ENCODE data around the gene TENM4. TPM values are rescaled to one million over a fixed set of nuclear protein-coding genes. Genes with fewer than 3 reads are reported as not detected.

Gene TENM4
- total RNA-seq, 2 experiments from 2014 or later = not detected

- Mint-ChIP-seq H3K27me3 (peaks cover 2% of the 10 kb centered on the region), H3K36me3 (no peaks in the 10 kb centered on the region), H3K27ac (no peak overlapping the region), H3K9me3 (no peaks in the 10 kb centered on the region), H3K4me1 (no peaks in the 10 kb centered on the region), H3K4me3 (no peak overlapping the region)
- ATAC-seq (ENCODE audit: low read depth) = no peak
- POLR2A ChIA-PET = no interaction called here
- DNase-seq = no peak
Observed at GRCh38 chr11:79212741-79213190, 228.1 kb downstream of the TENM4 start.

DNA sequence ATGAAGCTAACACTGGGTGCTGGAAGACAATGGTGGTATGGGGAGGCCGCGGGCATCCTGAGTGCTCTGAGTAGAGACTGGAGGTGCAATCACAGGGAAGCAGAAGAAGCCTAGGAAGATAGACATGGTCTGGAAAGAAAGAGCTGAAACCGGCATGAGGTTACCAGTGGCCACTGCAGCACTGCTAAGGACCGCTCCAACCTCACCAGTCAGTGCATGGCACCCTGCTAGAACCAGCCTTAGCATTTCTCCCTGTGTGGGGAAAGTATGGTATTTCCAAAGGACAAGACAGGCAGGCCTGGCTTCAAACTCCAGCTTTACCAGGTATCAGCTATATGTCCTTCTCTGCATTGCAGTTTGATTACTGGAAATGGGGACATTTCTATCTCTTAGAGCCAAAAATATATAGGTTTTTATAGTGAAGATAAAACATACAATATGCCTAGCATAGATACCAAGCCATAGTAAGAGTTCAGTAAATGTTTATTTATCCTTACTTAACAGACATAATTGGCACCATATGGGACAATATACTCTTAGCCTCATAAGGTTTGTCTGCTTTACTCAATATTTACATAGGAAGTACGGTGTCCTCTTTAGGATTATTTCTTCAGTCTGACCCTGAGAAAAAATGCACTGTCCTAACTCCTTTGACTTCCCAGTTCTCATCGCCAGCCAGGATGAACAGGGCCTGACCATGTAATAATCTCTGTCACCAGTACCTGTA lies 231.1 kb downstream of the TENM4 start:
- POLR2A ChIA-PET = no interaction called here
- H3K27ac Mint-ChIP-seq = no peak overlapping the region
- no peak for ATAC-seq (ENCODE audit: low read depth)

DNA sequence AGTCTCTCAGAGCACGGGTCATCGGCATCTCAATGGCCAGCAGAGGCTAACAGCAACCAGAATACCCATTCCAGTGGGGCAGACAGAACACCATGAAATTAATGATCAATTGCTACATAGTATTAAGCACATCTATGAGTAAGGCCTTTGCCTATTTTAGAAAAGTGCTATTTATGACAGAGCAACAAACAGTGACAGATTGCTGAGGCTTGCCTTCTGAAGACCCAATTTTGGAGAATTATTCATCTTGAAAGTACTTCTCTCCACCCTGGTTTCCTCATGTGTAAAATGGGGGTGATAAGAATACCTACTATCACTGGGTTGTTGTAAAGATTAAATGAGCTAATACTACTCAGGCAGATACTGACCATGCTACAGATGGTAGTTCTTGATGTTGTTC lies 232.7 kb downstream of the TENM4 start:
- H3K9me3 Mint-ChIP-seq = no peaks in the 10 kb centered on the region
- POLR2A ChIA-PET = no interaction called here
- no peak for ATAC-seq (ENCODE audit: low read depth)

More for the DNA sequence above, 231.1 kb downstream of the TENM4 start:
- no peaks in the 10 kb centered on the region for H3K36me3 Mint-ChIP-seq
- DNase-seq = no peak
- H3K9me3 Mint-ChIP-seq = no peaks in the 10 kb centered on the region
- no peak overlapping the region for H3K4me3 Mint-ChIP-seq
- H3K27me3 Mint-ChIP-seq = peaks cover 2% of the 10 kb centered on the region
- H3K4me1 Mint-ChIP-seq = no peaks in the 10 kb centered on the region

DNA sequence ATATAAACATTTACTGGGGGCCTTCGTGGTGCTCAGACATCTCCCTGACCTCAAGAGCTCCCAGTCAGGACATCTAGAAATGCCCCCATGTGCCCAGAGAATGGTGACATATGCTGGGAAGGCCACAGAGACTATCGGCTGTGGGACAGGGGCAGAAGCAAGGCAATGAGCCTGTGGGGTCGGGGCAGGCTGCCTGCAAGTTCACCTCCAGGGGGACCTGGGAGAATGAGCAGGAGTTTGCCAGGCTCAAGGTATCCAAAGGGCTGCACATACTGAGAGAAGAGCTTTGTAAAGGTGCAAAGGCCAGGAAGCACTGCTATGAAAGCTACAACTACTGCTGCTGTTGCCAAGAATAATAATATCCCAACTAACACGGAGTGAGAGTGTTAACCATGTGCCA lies 233.9 kb downstream of the TENM4 start:
- no peak for ATAC-seq (ENCODE audit: low read depth)
- no peaks in the 10 kb centered on the region for H3K4me1 Mint-ChIP-seq
- POLR2A ChIA-PET = no interaction called here
- peaks cover 2% of the 10 kb centered on the region for H3K27me3 Mint-ChIP-seq
- H3K9me3 Mint-ChIP-seq = no peaks in the 10 kb centered on the region
- no peak for DNase-seq
- H3K27ac Mint-ChIP-seq = no peak overlapping the region
- no peak overlapping the region for H3K4me3 Mint-ChIP-seq
- no peaks in the 10 kb centered on the region for H3K36me3 Mint-ChIP-seq

More for the DNA sequence above, 232.7 kb downstream of the TENM4 start:
- peaks cover 4% of the 10 kb centered on the region for H3K27me3 Mint-ChIP-seq
- H3K4me3 Mint-ChIP-seq = no peak overlapping the region
- no peak for DNase-seq
- H3K4me1 Mint-ChIP-seq = no peaks in the 10 kb centered on the region
- H3K36me3 Mint-ChIP-seq = no peaks in the 10 kb centered on the region
- no peak overlapping the region for H3K27ac Mint-ChIP-seq

GRCh38 chr11:79205786-79206185 lies 235.0 kb downstream of the TENM4 start:
- Mint-ChIP-seq H3K36me3 (no peaks in the 10 kb centered on the region), H3K9me3 (no peaks in the 10 kb centered on the region)
- ATAC-seq (ENCODE audit: low read depth) = no peak

DNA sequence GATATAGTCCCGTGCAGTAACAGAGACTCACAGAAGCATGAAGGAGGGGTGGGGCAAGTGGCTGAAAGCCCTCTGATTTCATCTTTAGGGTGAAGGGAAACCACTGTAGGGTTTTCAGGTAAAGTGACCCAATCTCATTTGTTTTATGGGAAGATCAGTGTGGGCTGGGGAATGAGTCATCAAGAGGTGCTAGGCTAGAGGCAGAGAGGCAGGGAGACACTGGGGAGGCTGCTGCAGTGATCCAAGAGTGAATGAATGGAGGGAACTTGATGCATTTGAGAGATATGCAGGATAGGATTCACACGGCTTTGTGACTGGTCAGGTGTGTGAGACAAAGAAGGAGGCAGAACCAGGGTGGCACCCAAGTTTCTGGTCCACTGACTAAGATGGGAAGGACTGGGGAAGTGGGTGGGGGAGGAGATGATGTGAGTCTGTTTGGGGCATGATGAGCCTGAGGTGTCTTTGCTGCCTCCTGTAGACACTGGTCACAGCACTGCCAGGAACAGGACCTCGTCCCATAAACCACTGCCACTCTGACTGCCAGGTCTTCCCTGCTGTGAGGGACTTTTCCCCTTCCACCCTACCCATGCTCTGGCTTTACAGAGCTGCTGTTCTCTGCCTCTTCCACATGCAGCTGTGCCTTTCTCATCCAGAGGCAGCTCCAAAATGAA lies 239.0 kb downstream of the TENM4 start:
- Mint-ChIP-seq H3K27me3 (peaks cover 2% of the 10 kb centered on the region), H3K27ac (no peak overlapping the region)
- ATAC-seq (ENCODE audit: low read depth) = no peak

More at GRCh38 chr11:79205786-79206185, 235.0 kb downstream of the TENM4 start:
- Mint-ChIP-seq H3K27me3 (peaks cover 2% of the 10 kb centered on the region), H3K4me1 (no peaks in the 10 kb centered on the region), H3K4me3 (no peak overlapping the region), H3K27ac (no peak overlapping the region)
- DNase-seq = no peak
- POLR2A ChIA-PET = no interaction called here

DNA sequence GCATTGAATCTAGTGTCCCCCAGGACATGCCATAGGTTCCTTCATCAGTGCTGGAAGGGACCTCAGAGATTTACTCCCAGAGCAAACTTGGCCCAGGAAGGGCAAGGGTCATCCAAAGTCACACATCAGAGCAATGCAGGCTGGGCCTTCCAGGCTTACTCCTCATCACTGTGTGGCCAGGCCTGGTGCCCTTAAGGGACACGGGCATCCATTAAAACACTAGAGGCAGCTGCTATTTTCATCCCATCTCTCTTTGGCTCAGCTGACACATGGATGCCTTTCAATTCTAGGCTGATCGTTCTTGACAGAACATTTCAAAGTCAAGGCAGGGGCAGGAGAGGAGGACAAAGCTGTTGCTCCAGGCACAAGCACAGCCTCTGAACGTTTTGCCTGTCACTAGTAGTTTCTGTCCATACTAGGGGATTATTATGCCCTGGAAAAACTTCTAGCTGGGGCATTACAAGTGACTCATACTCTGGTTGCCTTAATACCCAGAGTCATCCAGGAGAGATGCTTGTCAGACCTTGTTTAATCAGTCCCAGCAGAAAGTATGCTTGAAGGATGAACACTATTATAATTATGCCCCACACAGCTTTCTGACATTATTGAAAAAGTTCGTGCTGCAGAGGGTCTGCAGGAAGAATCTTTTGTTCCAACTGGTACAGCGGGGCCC lies 240.3 kb downstream of the TENM4 start:
- H3K36me3 Mint-ChIP-seq = no peaks in the 10 kb centered on the region
- H3K27me3 Mint-ChIP-seq = peaks cover 2% of the 10 kb centered on the region
- ATAC-seq (ENCODE audit: low read depth) (no peak), DNase-seq (no peak)
- no peak overlapping the region for H3K4me3 Mint-ChIP-seq
- no peaks in the 10 kb centered on the region for H3K4me1 Mint-ChIP-seq
- no peak overlapping the region for H3K27ac Mint-ChIP-seq
- POLR2A ChIA-PET = no interaction called here
- no peaks in the 10 kb centered on the region for H3K9me3 Mint-ChIP-seq

More for the DNA sequence above, 239.0 kb downstream of the TENM4 start:
- no peak overlapping the region for H3K4me3 Mint-ChIP-seq
- H3K9me3 Mint-ChIP-seq = no peaks in the 10 kb centered on the region
- no peaks in the 10 kb centered on the region for H3K36me3 Mint-ChIP-seq
- H3K4me1 Mint-ChIP-seq = no peaks in the 10 kb centered on the region
- no peak for DNase-seq
- POLR2A ChIA-PET = no interaction called here

DNA sequence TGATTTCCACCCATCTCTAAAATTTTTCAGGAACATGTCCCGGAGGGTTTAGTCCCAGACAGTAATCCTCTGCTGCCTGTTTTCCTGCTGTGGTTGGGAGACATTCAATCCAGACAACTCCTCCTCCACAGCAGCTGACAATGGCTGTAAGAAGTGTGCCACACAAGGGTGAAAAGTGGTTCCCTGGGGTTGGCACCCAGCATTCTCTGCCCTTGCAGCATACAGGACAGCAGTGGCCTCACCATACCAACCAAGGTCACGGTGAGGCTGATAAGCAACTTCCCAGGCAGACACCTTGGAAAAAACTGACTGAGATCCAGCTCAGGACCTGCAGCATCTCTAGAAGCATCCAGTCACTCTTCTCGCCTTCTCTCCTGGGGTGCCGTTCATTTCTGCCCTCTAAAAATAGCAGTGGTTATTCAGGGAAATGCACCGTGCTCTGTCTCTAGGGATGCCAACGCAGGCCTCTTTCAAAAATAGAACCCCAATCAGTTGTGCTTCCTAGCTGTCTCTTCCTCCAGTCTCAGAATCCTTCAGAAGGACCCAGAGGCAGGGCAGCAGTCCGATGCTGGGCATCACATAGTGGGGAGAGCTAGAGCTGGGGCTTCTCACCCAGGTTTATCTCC lies 241.0 kb downstream of the TENM4 start:
- DNase-seq = no peak
- POLR2A ChIA-PET = no interaction called here
- peaks cover 2% of the 10 kb centered on the region for H3K27me3 Mint-ChIP-seq

GRCh38 chr11:79198898-79199250 lies 242.0 kb downstream of the TENM4 start:
- ATAC-seq (ENCODE audit: low read depth) = no peak
- no peaks in the 10 kb centered on the region for H3K9me3 Mint-ChIP-seq
- DNase-seq = no peak
- H3K4me1 Mint-ChIP-seq = no peaks in the 10 kb centered on the region
- no peak overlapping the region for H3K27ac Mint-ChIP-seq
- peaks cover 2% of the 10 kb centered on the region for H3K27me3 Mint-ChIP-seq
- H3K36me3 Mint-ChIP-seq = no peaks in the 10 kb centered on the region
- H3K4me3 Mint-ChIP-seq = no peak overlapping the region
- POLR2A ChIA-PET = no interaction called here

More for the DNA sequence above, 241.0 kb downstream of the TENM4 start:
- H3K4me3 Mint-ChIP-seq = no peak overlapping the region
- no peak overlapping the region for H3K27ac Mint-ChIP-seq
- H3K36me3 Mint-ChIP-seq = no peaks in the 10 kb centered on the region
- no peaks in the 10 kb centered on the region for H3K9me3 Mint-ChIP-seq
- H3K4me1 Mint-ChIP-seq = no peaks in the 10 kb centered on the region
- ATAC-seq (ENCODE audit: low read depth) = no peak

DNA sequence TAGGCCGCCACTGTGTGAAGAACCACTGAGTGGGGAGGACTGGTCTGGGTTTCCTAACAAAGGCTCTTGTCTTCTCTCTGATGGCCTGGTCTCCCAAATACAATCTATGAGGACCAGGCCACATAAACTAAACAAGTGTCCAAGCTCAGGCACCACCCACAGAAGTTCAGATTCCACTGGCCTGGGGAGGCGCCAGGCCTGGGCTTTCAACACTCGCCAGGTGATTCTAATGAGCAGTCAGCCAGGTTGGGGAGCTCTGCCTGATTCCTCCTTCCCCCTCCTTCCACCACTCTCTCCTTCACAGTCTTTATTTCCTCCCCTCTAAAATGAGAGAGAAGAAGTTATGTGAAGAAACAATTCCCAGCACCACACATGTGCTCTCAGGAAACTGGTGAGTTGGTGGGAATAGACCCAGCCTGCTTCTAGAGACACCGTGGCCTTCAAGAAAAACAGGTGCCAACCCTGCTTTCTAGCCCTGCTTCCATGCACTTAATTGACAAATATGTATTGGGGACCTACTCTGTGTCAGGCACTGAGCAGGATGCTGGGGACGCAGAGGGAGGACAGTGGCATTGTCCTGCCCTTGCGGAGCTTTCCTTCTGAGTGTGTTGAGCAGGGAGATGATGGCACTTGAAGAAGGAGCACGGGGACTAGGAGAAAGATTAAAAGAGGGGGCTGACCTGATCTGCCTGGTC lies 242.5 kb downstream of the TENM4 start:
- Mint-ChIP-seq H3K4me1 (no peaks in the 10 kb centered on the region), H3K27me3 (no peaks in the 10 kb centered on the region), H3K27ac (no peak overlapping the region), H3K4me3 (no peak overlapping the region), H3K36me3 (no peaks in the 10 kb centered on the region), H3K9me3 (no peaks in the 10 kb centered on the region)
- no peak for DNase-seq
- ATAC-seq (ENCODE audit: low read depth) = no peak
- POLR2A ChIA-PET = no interaction called here

- H3K9me3 Mint-ChIP-seq = no peaks in the 10 kb centered on the region
Observed at GRCh38 chr11:79196950-79197349, 243.9 kb downstream of the TENM4 start.

DNA sequence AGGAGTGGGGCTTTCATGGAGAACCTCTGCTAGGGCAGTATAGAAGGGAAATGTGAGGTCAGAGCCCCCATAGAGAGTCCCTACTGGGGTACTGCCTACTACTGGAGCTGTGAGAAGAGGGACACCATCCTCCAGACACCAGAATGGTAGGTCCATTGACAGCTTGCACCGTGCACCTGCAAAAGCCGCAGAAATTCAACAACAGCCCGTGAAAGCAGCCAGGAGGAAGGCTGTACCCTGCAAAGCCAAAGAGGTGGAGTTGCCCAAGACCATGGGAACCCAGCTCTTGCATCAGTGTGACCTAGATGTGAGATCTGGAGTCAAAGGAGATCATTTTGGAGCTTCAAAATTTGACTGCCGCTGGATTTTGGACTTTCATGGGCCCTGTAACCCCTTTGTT lies 245.6 kb downstream of the TENM4 start:
- Mint-ChIP-seq H3K4me3 (no peak overlapping the region), H3K36me3 (no peaks in the 10 kb centered on the region), H3K4me1 (no peaks in the 10 kb centered on the region), H3K27ac (no peak overlapping the region), H3K9me3 (no peaks in the 10 kb centered on the region), H3K27me3 (peaks cover 1% of the 10 kb centered on the region)
- DNase-seq (no peak), ATAC-seq (ENCODE audit: low read depth) (no peak)
- POLR2A ChIA-PET = no interaction called here

More at GRCh38 chr11:79196950-79197349, 243.9 kb downstream of the TENM4 start:
- Mint-ChIP-seq H3K27me3 (peaks cover 1% of the 10 kb centered on the region), H3K27ac (no peak overlapping the region), H3K4me1 (no peaks in the 10 kb centered on the region), H3K36me3 (no peaks in the 10 kb centered on the region), H3K4me3 (no peak overlapping the region)
- POLR2A ChIA-PET = no interaction called here
- DNase-seq = no peak
- no peak for ATAC-seq (ENCODE audit: low read depth)

GRCh38 chr11:79193663-79194310 lies 247.0 kb downstream of the TENM4 start:
- DNase-seq = no peak
- H3K9me3 Mint-ChIP-seq = no peaks in the 10 kb centered on the region
- no peak overlapping the region for H3K4me3 Mint-ChIP-seq
- POLR2A ChIA-PET = no interaction called here
- no peak for ATAC-seq (ENCODE audit: low read depth)
- peaks cover 1% of the 10 kb centered on the region for H3K27me3 Mint-ChIP-seq
- H3K4me1 Mint-ChIP-seq = no peaks in the 10 kb centered on the region
- no peak overlapping the region for H3K27ac Mint-ChIP-seq
- H3K36me3 Mint-ChIP-seq = no peaks in the 10 kb centered on the region
